ENCODE data around the gene NVL. TPM values are rescaled to one million over a fixed set of nuclear protein-coding genes. Genes with fewer than 3 reads are reported as not detected.

The NVL gene
- total and polyA plus RNA-seq, 2 of the 8 experiments (the other 6 are each of a cell fraction or from before 2014, with no cell fraction given) = 22.7 to 45.8 TPM

- Histone ChIP-seq H3K9me3 (ENCODE audit: insufficient read depth in 2 of 2, low read depth in 1 of 2, low read length in 1 of 2) (no peaks in the 10 kb centered on the region), H3K4me1 (replicated peaks in 1 of 4; ENCODE audit: control insufficient read depth in 3 of 4, insufficient read depth in 4 of 4, low read length in 3 of 4) (peaks cover 0 to 2% (median 0%) of the 10 kb centered on the region in 4 experiments; a peak in 1 of 7 replicates), H3K27ac (ENCODE audit: low read depth, low read length) (no peak overlapping the region), H3K23ac (ENCODE audit: insufficient read length) (no peak overlapping the region), H2BK120ac (replicated peaks; ENCODE audit: low read depth, low read length) (no peak overlapping the region), H4K8ac (ENCODE audit: extremely low read depth, insufficient read depth, low read length) (no peak overlapping the region), H4K5ac (ENCODE audit: insufficient read length, low read depth, low read length) (no peak overlapping the region), H4K91ac (replicated peaks; ENCODE audit: insufficient read length, low read length) (no peak overlapping the region), H2BK5ac (ENCODE audit: low read depth, low read length) (no peak overlapping the region), H3K23me2 (ENCODE audit: low read depth, low read length) (no peaks in the 10 kb centered on the region), H2BK15ac (ENCODE audit: low read length) (no peak overlapping the region), H2AFZ (ENCODE audit: low read length) (no peak overlapping the region), H3K4me3 (ENCODE audit: extremely low read depth in 1 of 4, insufficient read depth in 2 of 4, low read depth in 3 of 4, low read length in 4 of 4) (no peak overlapping the region), H4K20me1 (replicated peaks in 1 of 2; ENCODE audit: control insufficient read depth in 1 of 2, insufficient read depth in 2 of 2, low read length in 2 of 2) (no peaks in the 10 kb centered on the region), H3K18ac (ENCODE audit: extremely low read depth, low read length) (no peak overlapping the region), H3K36me3 (ENCODE audit: control insufficient read depth in 2 of 4, insufficient read depth in 4 of 4, low read length in 3 of 4) (peaks cover 0 to 13% (median 1%) of the 10 kb centered on the region in 4 experiments; a peak in 3 of 8 replicates), H3K14ac (ENCODE audit: insufficient read length) (no peak overlapping the region), H3K4me2 (ENCODE audit: insufficient read depth in 1 of 2, low read depth in 2 of 2, low read length in 2 of 2) (no peak overlapping the region), H2BK12ac (ENCODE audit: low read depth, low read length) (no peak overlapping the region), H3K79me1 (ENCODE audit: low read depth, low read length) (no peaks in the 10 kb centered on the region), H2AK5ac (ENCODE audit: low read depth, low read length) (no peak overlapping the region), H3K56ac (replicated peaks; ENCODE audit: insufficient read length, low read depth, low read length) (no peak overlapping the region), H3K4ac (replicated peaks; ENCODE audit: insufficient read length, low read depth, low read length) (no peak overlapping the region), H2BK20ac (ENCODE audit: low read length) (no peak overlapping the region), H3K79me2 (ENCODE audit: control insufficient read depth in 1 of 2, insufficient read depth in 2 of 2, low read length in 2 of 2) (no peaks in the 10 kb centered on the region), H3K27me3 (replicated peaks in 1 of 4; ENCODE audit: control insufficient read depth in 3 of 4, extremely low read depth in 1 of 4, insufficient read depth in 3 of 4, low read length in 3 of 4) (no peaks in the 10 kb centered on the region), H3K9ac (replicated peaks in 1 of 4; ENCODE audit: extremely low read depth in 1 of 4, low read depth in 3 of 4, low read length in 3 of 4) (no peak overlapping the region)
- no peak for FAIRE-seq
- POLR2A ChIA-PET (ENCODE audit: partially characterized antibody) = no interaction called here
- 100% methylated on average over 2 of the region's 2 CpGs; no CpG with 5 or more reads in 1 of the 2 experiments for WGBS, 2 experiments (ENCODE audit: extremely low coverage in 1 of 2, insufficient coverage in 1 of 2, insufficient read length in 1 of 2, insufficient replicate concordance in 2 of 2, low coverage in 1 of 2, low lambda C conversion rate in 2 of 2, missing lambda C conversion rate in 1 of 2)
- DNase-seq (ENCODE audit: low read depth in 1 of 2, low spot score in 2 of 2) = no peak
- CTCF ChIA-PET (ENCODE audit: partially characterized antibody) = interaction anchor here (0.9 kb wide), 1 partner anchor 25 kb away, joined by 4 read pairs; no protein-coding TSS in a partner anchor
- TF ChIP-seq MAX (IDR thresholded peaks at IDR 0.05) (no peak), TAF1 (IDR thresholded peaks at IDR 0.05; ENCODE audit: low read depth, low read length) (no peak), PHF8 (conservative IDR thresholded peaks at IDR 0.05; ENCODE audit: low read depth, low read length) (no peak), MAFK (IDR thresholded peaks at IDR 0.05; ENCODE audit: low read depth, low read length) (no peak), SUZ12 (IDR thresholded peaks at IDR 0.05; ENCODE audit: low read length) (no peak), SIRT6 (IDR thresholded peaks at IDR 0.05; ENCODE audit: low read length) (no peak), CREB1 (IDR thresholded peaks at IDR 0.05) (no peak), KDM4A (IDR thresholded peaks at IDR 0.05; ENCODE audit: low read depth, low read length, severe bottlenecking) (no peak), BCL11A (IDR thresholded peaks at IDR 0.05; ENCODE audit: low read depth in 2 of 2, low read length in 2 of 2) (no peak), CTBP2 (IDR thresholded peaks at IDR 0.05; ENCODE audit: borderline replicate concordance, insufficient read depth, insufficient read length, low read length) (no peak), E2F6 (IDR thresholded peaks at IDR 0.05) (no peak)
Observed at GRCh38 chr1:224262373-224263054, 67.5 kb downstream of the NVL start.

Measured in H1 (cell line).